HG03039 (cell line): ENCODE results near the gene CTXN3.
"Not testable (repeated sequence)": the region's sequence is repeated elsewhere in the genome, so short reads cannot be mapped to it uniquely, and the experiment has no call there.

Experiments
- ATAC-seq: cut with Tn5 transposase; IDR thresholded peaks from one replicate; pipeline ENCODE4 v1.9.1; 2021; ENCODE audit warnings: mild to moderate bottlenecking, moderate library complexity; ENCODE audit not compliant: unreplicated experiment

Gene CTXN3

GRCh38 chr5:127650022-127650421 lies 1.1 kb downstream of the CTXN3 start:
- ATAC-seq: no peak

- ATAC-seq: no peak
Observed at GRCh38 chr5:127650649-127651048, 1.8 kb downstream of the CTXN3 start.

DNA sequence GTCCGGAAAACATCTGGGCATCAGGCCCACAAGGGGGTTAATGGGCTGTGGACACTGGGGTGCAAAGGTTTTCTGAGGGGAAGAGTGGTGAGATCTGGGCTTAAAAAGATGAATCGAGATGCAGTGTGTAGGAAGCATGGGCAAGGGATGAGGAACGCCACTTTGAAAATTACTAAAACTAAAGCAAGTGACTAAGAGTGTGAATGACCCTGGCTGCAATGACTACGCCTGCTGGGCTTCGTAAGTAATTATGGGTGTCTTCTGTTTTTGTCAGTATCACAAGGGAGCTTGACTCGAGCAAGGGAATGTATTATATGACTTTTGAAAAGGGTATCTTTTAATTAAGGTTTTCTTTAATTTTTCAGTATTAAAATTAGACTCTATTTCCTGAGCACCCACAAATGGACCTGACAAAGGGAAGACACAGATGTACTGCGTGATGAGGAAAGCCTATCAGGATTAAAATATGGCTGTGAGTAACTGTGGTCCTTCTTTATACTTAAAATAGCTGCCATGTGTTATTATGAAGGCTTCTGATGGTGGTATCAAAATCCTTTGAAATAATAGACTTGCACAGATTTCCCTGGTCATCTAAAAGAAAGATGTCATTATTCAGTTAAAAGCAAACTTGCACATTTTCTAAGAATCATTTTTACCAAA lies 4.2 kb downstream of the CTXN3 start:
- peak; percentile 53 for ATAC-seq

DNA sequence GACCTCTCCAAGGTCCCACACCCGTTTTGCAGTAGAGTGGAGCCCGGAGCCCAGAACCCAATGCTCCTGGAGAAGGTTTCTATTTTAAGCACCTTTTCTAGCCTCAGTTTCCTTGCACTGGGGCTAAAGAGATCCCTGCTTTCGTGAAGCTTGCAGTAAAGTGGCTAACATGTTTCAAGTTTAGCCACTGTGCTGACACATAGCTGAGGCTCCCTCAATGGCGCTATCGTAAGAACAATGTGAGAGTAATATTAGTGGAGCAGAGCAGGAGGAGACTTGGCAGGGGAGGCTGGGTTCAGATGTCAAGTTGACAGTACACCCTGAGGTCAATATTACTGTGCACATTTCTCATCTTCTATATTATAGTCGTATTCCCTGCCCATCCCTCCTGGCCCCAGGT lies 7.9 kb downstream of the CTXN3 start:
- ATAC-seq: no peak

- no peak for ATAC-seq
Observed at GRCh38 chr5:127660047-127660733, 11.3 kb downstream of the CTXN3 start.

- no peak for ATAC-seq
Observed at GRCh38 chr5:127664093-127664492, 15.2 kb downstream of the CTXN3 start.

DNA sequence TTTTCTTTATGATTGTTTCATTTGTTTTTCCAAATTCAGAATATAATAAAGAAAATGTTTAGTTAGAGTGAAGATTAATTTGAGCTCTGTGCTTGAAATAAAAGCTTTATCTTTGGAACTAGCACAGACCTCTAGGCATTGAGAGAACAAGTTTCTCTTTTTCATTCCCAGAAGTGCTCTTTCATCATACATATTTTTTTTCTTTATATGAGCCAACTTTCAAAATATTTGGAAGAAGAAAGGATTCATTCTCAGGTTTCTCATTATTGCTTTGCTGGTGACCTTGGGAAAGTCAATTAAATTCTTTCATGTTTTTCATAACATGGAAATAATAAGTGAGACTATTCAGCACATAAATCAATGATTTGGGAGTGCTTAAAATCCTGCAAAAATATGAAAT lies 16.8 kb downstream of the CTXN3 start:
- no peak for ATAC-seq

DNA sequence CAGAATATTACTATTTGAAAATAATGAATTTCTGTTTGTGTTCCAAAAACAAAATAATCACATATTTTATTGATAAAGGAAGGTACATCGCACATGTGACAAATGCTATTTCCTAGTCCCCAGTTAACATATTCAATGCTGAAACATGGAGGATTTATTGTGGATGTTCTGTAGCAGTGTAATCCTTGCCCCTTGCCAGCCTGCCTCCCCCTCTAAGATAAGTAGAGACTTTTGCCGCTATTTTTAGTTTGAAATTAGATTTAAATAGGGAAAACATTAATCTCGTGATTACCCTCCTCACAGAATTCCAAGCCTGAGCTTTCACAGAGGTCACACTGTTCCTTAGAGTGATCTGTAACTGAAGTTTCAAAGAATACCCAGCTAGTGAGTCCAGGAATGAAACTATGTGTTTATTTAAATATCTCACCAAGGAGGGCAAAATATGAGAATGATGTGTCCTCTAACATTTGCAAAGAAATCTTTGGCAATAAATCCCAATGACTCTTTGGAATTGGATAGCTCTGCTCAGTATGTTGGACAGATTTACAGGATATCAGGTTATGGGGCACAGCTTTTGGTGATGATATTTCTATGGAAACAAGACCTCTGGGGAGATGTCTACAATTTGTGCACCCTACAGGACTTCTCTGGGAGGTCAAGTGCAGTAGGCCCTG lies 17.3 kb downstream of the CTXN3 start:
- no peak for ATAC-seq

DNA sequence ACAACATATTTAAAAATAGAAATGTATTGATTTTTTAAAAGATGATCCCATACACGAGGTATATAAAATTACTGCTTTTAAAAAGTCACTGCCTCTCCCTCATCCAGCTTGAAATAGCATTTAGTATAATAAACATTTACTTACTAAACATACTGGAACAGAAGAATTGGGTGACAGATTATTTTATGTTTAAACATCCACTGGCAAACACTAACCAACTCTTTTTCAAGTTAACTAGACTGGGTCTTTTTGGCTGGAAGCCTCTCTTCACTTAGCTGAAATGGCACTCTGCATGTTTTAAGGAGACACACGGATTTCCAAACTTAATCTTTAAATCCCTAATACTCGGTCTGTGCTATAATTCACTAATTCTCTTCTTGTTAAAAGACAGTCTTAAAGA lies 19.0 kb downstream of the CTXN3 start:
- ATAC-seq: no peak

GRCh38 chr5:127671218-127671617 lies 22.3 kb downstream of the CTXN3 start:
- no peak for ATAC-seq

GRCh38 chr5:127673117-127673800 lies 24.4 kb downstream of the CTXN3 start:
- ATAC-seq: no peak

GRCh38 chr5:127676951-127677350 lies 28.1 kb downstream of the CTXN3 start:
- ATAC-seq: not testable (repeated sequence)

DNA sequence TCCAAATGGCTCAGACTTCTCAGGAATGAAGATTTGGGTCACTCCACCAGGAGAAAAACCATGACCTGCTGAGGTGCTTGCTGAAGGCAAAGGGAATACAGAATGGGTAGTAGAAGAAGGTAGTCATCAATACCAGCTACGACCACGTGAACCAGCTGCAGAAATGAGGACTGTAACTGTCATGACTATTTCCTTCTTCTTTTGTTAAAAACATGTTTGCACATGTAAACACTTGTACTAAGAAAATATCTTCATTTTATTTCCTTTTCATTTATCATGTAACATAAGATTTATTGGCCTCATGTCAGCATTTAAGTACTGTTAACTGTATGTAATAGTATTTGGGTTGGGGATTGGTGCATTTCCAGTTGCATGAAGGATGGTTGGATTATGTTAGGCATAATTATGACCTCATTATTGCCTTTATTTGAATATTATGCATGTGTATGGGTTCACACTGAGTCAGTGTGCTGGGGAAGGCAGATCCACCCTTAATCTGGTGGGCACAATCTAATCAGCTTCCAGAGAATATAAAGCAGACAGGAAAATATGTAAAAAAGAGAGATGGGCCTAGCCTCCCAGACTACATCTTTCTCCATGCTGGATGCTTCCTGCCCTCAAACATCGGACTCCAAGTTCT lies 30.9 kb downstream of the CTXN3 start:
- ATAC-seq: not testable (repeated sequence)

- no peak for ATAC-seq
Observed at GRCh38 chr5:127680595-127680994, 31.7 kb downstream of the CTXN3 start.

DNA sequence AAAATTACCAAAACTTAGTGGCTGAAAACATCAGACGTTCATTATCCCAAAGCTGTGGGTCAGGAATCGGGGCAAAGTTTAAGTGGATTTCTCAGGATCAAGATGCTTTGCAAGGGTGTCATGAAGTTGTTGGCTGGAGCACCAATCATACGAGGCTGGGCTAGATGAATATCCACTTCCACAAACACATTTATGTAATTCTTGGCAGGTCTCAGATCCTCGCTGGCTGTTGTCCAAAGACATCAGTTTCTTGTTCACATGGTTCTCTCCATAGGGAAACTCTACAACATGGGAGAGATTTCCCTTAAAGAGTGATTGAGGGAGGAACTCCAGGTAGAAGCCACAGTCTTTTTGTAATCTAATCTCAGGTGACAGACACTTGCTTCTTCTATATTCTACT lies 34.1 kb downstream of the CTXN3 start:
- no peak for ATAC-seq

- ATAC-seq: no peak
Observed at GRCh38 chr5:127684726-127685467, 36.0 kb downstream of the CTXN3 start.

DNA sequence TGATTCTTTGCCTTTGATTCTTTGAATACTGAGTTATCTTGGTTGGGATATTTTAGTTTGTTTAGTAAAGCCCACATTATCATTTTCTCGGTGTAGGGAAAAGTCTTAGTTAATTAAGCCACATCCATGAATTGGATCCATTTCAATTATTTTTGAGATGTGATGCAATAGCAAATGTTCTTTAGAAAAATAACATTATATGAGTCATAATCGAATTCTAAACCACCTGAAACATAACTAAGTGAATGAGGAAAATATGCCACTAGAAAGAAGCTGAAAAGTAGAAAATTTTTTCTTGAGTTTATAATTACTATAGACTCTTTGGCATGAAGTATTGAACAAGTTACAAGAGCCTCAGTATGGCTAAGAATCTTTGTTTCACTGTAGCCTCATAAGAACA lies 36.8 kb downstream of the CTXN3 start:
- no peak for ATAC-seq

DNA sequence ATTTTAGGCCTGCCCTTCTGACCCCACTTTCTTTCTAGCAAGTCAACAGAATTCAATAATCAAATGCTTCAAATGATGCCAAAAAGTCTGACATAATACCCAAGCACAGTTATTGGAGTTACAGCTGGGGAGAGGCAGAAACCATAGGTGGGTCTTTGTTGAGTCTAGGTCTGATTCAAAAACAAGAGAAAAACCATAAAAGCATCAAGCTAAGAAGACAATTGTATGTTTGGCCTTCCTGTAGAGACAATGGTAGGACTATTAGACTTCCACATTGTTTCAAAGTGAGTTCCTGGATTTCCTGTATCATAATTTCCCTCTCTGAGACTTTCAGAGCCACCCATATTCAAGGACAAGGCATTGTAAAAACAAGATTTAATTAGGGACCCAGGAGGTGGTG lies 37.5 kb downstream of the CTXN3 start:
- no peak for ATAC-seq

- no peak for ATAC-seq
Observed at GRCh38 chr5:127694518-127695171, 45.8 kb downstream of the CTXN3 start.

- ATAC-seq: no peak
Observed at GRCh38 chr5:127695346-127695745, 46.5 kb downstream of the CTXN3 start.
